SK-N-MC (cell line): ENCODE data around the gene SMAD3.

Experiments used
- EZH2 ChIP-seq: fragments of 200-600 bp; sonication (generic); IDR thresholded peaks from one replicate; pipeline ENCODE4 v1.6.1; 2017; ENCODE audit warnings: antibody characterized with exemption
- POLR2AphosphoS5 ChIP-seq: IDR thresholded peaks from 2 replicates; pipeline ENCODE4 v1.6.1; 2012; ENCODE audit warnings: mild to moderate bottlenecking, low read depth, low read length, borderline replicate concordance

DNA sequence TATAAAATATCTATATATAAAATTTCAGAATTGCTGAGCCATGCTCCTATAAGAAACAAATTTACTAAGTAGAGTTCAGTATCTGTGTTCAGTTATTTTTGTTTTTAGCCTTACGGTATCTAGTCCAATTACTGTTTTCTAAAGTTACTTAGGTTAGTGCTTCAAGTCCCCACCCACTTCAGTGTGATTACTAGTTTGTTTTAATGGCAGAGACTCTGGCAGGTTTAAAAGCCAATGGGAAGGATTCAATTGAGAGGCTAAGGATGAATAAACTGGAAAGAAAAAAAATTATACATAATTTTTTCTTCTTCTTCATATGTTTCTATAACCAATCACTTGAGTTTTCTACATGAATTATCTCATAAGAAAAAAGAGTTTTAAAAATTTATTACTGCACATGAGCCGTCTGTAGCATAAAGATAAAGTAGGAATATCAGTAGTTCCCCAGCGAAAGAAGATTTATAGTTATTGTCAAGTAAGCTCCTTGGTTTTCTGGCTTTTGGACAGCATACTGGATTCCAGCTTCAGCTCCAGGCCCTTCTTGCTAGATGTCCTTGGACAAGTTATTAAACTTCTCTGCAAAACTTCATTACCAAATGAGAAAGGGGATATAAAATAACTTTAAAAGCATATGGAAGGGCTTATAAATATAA, 142.3 kb downstream of the SMAD3 start:
- TF ChIP-seq POLR2AphosphoS5 = no peak
- no peak for TF ChIP-seq EZH2
